ENCODE data around the gene TMEM207. TPM values are rescaled to one million over a fixed set of nuclear protein-coding genes. Genes with fewer than 3 reads are reported as not detected.

The TMEM207 gene
- total RNA-seq, 1 donor from 2014 or later: not detected

DNA sequence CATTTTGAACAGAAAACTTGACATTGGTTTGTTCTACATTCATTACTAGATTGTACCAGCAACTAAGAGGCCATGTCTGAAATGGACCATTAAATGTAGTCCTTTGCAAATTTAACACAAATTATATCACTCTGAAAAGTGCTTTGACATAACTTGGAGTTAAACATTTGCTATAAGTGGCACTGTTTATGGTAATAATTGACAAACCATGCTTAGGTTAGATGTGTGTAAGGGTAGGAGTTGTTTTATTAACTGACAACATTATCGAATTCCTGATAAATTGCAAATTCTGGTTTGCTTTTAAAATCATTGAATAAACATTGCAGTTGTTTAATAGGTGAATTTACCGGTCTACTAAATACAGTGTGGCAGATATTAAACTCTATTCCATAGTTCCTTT is 6.1 kb upstream of the TMEM207 start:
- Histone ChIP-seq H4K20me1 (ENCODE audit: insufficient read depth, low read length) (no peaks in the 10 kb centered on the region), H3K27ac (ENCODE audit: low read depth, low read length) (no peak overlapping the region), H3K79me2 (ENCODE audit: insufficient read depth, low read length) (no peaks in the 10 kb centered on the region), H3K36me3 (ENCODE audit: insufficient read depth, low read length) (no peaks in the 10 kb centered on the region), H3K4me1 (ENCODE audit: insufficient read depth, low read length) (no peaks in the 10 kb centered on the region), H3K9me3 (ENCODE audit: insufficient read depth, low read depth, low read length) (no peaks in the 10 kb centered on the region), H3K27me3 (ENCODE audit: insufficient read depth, low read length) (no peaks in the 10 kb centered on the region), H3K4me3 (ENCODE audit: insufficient read depth, low read depth, low read length) (no peak overlapping the region), H3K4me2 (ENCODE audit: low read length) (no peak overlapping the region), H2AFZ (ENCODE audit: low read depth, low read length) (no peak overlapping the region), H3K9ac (ENCODE audit: low read length) (no peak overlapping the region)
- H3K4me1 Mint-ChIP-seq (ENCODE audit: low read depth, unreplicated experiment): peaks cover 3% of the 10 kb centered on the region
- no peak overlapping the region for H3K27ac Mint-ChIP-seq (ENCODE audit: unreplicated experiment)
- H3K4me3 Mint-ChIP-seq (ENCODE audit: unreplicated experiment): no peak overlapping the region
- no peaks in the 10 kb centered on the region for H3K27me3 Mint-ChIP-seq (ENCODE audit: low read depth, unreplicated experiment)
- no peaks in the 10 kb centered on the region for H3K9me3 Mint-ChIP-seq (ENCODE audit: unreplicated experiment)
- no peak for DNase-seq (ENCODE audit: low read depth)
- TF ChIP-seq EZH2 (IDR thresholded peaks at IDR 0.05; ENCODE audit: insufficient read depth, low read length) (no peak), CTCF (IDR thresholded peaks at IDR 0.05; ENCODE audit: insufficient read depth, low read depth, low read length) (no peak)
- FAIRE-seq: no peak
- no peaks in the 10 kb centered on the region for H3K36me3 Mint-ChIP-seq (ENCODE audit: low read depth, unreplicated experiment)

GRCh38 chr3:190448256-190448655 is 1.4 kb downstream of the TMEM207 start:
- no peaks in the 10 kb centered on the region for H3K36me3 ChIP-seq (ENCODE audit: insufficient read depth, low read length)
- Mint-ChIP-seq H3K27ac (ENCODE audit: unreplicated experiment) (no peak overlapping the region), H3K9me3 (ENCODE audit: unreplicated experiment) (no peaks in the 10 kb centered on the region), H3K36me3 (ENCODE audit: low read depth, unreplicated experiment) (no peaks in the 10 kb centered on the region), H3K4me3 (ENCODE audit: unreplicated experiment) (no peak overlapping the region), H3K4me1 (ENCODE audit: low read depth, unreplicated experiment) (peaks cover 14% of the 10 kb centered on the region), H3K27me3 (ENCODE audit: low read depth, unreplicated experiment) (no peaks in the 10 kb centered on the region)
- H2AFZ ChIP-seq (ENCODE audit: low read depth, low read length): no peak overlapping the region
- no peak for TF ChIP-seq EZH2 (IDR thresholded peaks at IDR 0.05; ENCODE audit: insufficient read depth, low read length)
- no peak for TF ChIP-seq CTCF (IDR thresholded peaks at IDR 0.05; ENCODE audit: insufficient read depth, low read depth, low read length)
- no peak for DNase-seq (ENCODE audit: low read depth)
- H3K27ac ChIP-seq (ENCODE audit: low read depth, low read length): no peak overlapping the region
- H3K4me1 ChIP-seq (ENCODE audit: insufficient read depth, low read length): no peaks in the 10 kb centered on the region
- no peak overlapping the region for H3K9ac ChIP-seq (ENCODE audit: low read length)
- no peak overlapping the region for H3K4me3 ChIP-seq (ENCODE audit: insufficient read depth, low read depth, low read length)
- H3K4me2 ChIP-seq (ENCODE audit: low read length): no peak overlapping the region
- no peaks in the 10 kb centered on the region for H3K9me3 ChIP-seq (ENCODE audit: insufficient read depth, low read depth, low read length)
- H3K27me3 ChIP-seq (ENCODE audit: insufficient read depth, low read length): no peaks in the 10 kb centered on the region
- no peaks in the 10 kb centered on the region for H4K20me1 ChIP-seq (ENCODE audit: insufficient read depth, low read length)
- H3K79me2 ChIP-seq (ENCODE audit: insufficient read depth, low read length): no peaks in the 10 kb centered on the region
- FAIRE-seq: no peak

DNA sequence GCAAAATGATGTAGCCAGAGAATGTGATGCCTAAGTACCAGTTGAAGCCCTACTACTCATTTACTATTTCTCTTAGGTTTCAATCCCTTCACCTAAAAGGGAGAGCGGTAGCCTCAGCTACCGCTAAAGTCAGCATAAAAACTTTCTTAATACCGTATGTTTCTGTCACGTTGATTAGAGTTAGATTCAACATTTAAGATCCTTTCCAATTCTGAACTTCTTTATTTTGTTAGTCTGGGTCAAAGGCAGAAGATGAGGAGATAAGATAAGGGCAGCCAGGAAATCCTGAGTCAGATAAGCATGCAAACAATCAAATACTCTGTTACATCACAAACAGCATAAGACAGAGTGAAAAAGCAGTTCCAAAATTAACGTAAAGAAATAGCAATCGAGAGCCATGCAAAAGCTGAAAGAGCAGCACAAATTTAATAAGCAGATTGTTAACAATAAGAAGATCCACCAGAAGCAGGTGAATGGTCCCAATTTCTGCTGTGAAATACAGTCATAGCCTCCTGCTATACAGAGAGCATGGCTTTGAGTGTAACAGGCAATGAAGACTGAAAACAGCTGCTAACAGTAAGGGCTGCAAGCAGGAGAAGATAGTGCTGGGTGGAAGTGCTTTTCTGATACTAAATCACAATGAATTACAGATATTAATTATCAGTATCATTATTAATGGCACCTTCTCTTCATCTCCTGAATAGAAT is 3.0 kb downstream of the TMEM207 start:
- Mint-ChIP-seq H3K4me1 (ENCODE audit: low read depth, unreplicated experiment) (peaks cover 14% of the 10 kb centered on the region), H3K36me3 (ENCODE audit: low read depth, unreplicated experiment) (no peaks in the 10 kb centered on the region), H3K9me3 (ENCODE audit: unreplicated experiment) (no peaks in the 10 kb centered on the region), H3K27me3 (ENCODE audit: low read depth, unreplicated experiment) (no peaks in the 10 kb centered on the region), H3K27ac (ENCODE audit: unreplicated experiment) (no peak overlapping the region), H3K4me3 (ENCODE audit: unreplicated experiment) (no peak overlapping the region)
- TF ChIP-seq EZH2 (IDR thresholded peaks at IDR 0.05; ENCODE audit: insufficient read depth, low read length): no peak
- no peak for TF ChIP-seq CTCF (IDR thresholded peaks at IDR 0.05; ENCODE audit: insufficient read depth, low read depth, low read length)
- Histone ChIP-seq H3K4me2 (ENCODE audit: low read length) (no peak overlapping the region), H3K79me2 (ENCODE audit: insufficient read depth, low read length) (no peaks in the 10 kb centered on the region), H3K36me3 (ENCODE audit: insufficient read depth, low read length) (no peaks in the 10 kb centered on the region), H4K20me1 (ENCODE audit: insufficient read depth, low read length) (no peaks in the 10 kb centered on the region), H3K4me1 (ENCODE audit: insufficient read depth, low read length) (no peaks in the 10 kb centered on the region), H3K9me3 (ENCODE audit: insufficient read depth, low read depth, low read length) (no peaks in the 10 kb centered on the region), H3K4me3 (ENCODE audit: insufficient read depth, low read depth, low read length) (no peak overlapping the region), H3K9ac (ENCODE audit: low read length) (no peak overlapping the region), H3K27ac (ENCODE audit: low read depth, low read length) (no peak overlapping the region), H3K27me3 (ENCODE audit: insufficient read depth, low read length) (no peaks in the 10 kb centered on the region), H2AFZ (ENCODE audit: low read depth, low read length) (no peak overlapping the region)
- no peak for FAIRE-seq
- no peak for DNase-seq (ENCODE audit: low read depth)

All from astrocyte (in vitro differentiated cells and primary cell).